ACC112 (cell line): ENCODE results near the gene FILIP1.

Experiments used
- H2AFZ ChIP-seq: fragments of 200-600 bp; sonication (generic); one replicate; pipeline ENCODE4 v1.6.0; 2017; ENCODE audit warnings: antibody characterized with exemption, low read length; ENCODE audit not compliant: unreplicated experiment
- H3K27ac ChIP-seq: fragments of 200-600 bp; sonication (generic); 2 replicates; pipeline ENCODE4 v1.5.1; 2014; ENCODE audit warnings: low read depth, mild to moderate bottlenecking, antibody characterized with exemption, low read length, moderate library complexity
- H3K27me3 ChIP-seq: fragments of 200-600 bp; sonication (generic); 2 replicates; pipeline ENCODE4 v1.6.1; 2014; ENCODE audit warnings: mild to moderate bottlenecking, antibody characterized with exemption, low read length, moderate library complexity, mixed read lengths; ENCODE audit not compliant: insufficient read depth
- H3K36me3 ChIP-seq: fragments of 200-600 bp; sonication (generic); 2 replicates; pipeline ENCODE4 v1.6.1; 2016; ENCODE audit warnings: mild to moderate bottlenecking, antibody characterized with exemption, low read length, moderate library complexity, mixed read lengths; ENCODE audit not compliant: insufficient read depth
- H3K4me1 ChIP-seq: fragments of 200-600 bp; sonication (generic); one replicate; pipeline ENCODE4 v1.6.1; 2016; ENCODE audit warnings: low read length, mixed read lengths; ENCODE audit not compliant: insufficient read depth, unreplicated experiment, control insufficient read depth
- H3K4me3 ChIP-seq: fragments of 200-600 bp; sonication (generic); 2 replicates; pipeline ENCODE4 v1.5.1; 2014; ENCODE audit warnings: mild to moderate bottlenecking, low read depth, low read length
- H3K79me2 ChIP-seq: fragments of 200-600 bp; sonication (generic); one replicate; pipeline ENCODE4 v1.6.0; 2016; ENCODE audit warnings: low read length; ENCODE audit not compliant: control insufficient read depth, unreplicated experiment, insufficient read depth

FILIP1 gene

GRCh38 chr6:75384116-75384515 lies 109.5 kb downstream of the FILIP1 start:
- Histone ChIP-seq H3K4me1 (no peaks in the 10 kb centered on the region), H3K27ac (no peak overlapping the region), H3K4me3 (no peak overlapping the region), H2AFZ (no peak overlapping the region), H3K27me3 (no peaks in the 10 kb centered on the region), H3K36me3 (no peaks in the 10 kb centered on the region), H3K79me2 (no peaks in the 10 kb centered on the region)

- Histone ChIP-seq H3K36me3 (no peaks in the 10 kb centered on the region), H2AFZ (no peak overlapping the region), H3K79me2 (no peaks in the 10 kb centered on the region), H3K4me3 (no peak overlapping the region), H3K27ac (no peak overlapping the region), H3K4me1 (peaks cover 3% of the 10 kb centered on the region), H3K27me3 (no peaks in the 10 kb centered on the region)
Observed at GRCh38 chr6:75382634-75382900, 111.0 kb downstream of the FILIP1 start.

- H3K4me1 ChIP-seq = peaks cover 3% of the 10 kb centered on the region
- H3K36me3 ChIP-seq = no peaks in the 10 kb centered on the region
- H3K79me2 ChIP-seq = no peaks in the 10 kb centered on the region
- no peak overlapping the region for H2AFZ ChIP-seq
- H3K27me3 ChIP-seq = no peaks in the 10 kb centered on the region
- no peak overlapping the region for H3K27ac ChIP-seq
- no peak overlapping the region for H3K4me3 ChIP-seq
Observed at GRCh38 chr6:75381877-75382633, 111.5 kb downstream of the FILIP1 start.

- no peak overlapping the region for H2AFZ ChIP-seq
- H3K79me2 ChIP-seq = no peaks in the 10 kb centered on the region
- no peaks in the 10 kb centered on the region for H3K27me3 ChIP-seq
- H3K4me1 ChIP-seq = peaks cover 21% of the 10 kb centered on the region
- no peak overlapping the region for H3K27ac ChIP-seq
- H3K4me3 ChIP-seq = no peak overlapping the region
- H3K36me3 ChIP-seq = no peaks in the 10 kb centered on the region
Observed at GRCh38 chr6:75379536-75379935, 114.1 kb downstream of the FILIP1 start.

- H3K36me3 ChIP-seq = no peaks in the 10 kb centered on the region
- H3K4me1 ChIP-seq = peaks cover 21% of the 10 kb centered on the region
- no peaks in the 10 kb centered on the region for H3K79me2 ChIP-seq
- H3K4me3 ChIP-seq = no peak overlapping the region
- H3K27ac ChIP-seq = no peak overlapping the region
- no peak overlapping the region for H2AFZ ChIP-seq
- H3K27me3 ChIP-seq = no peaks in the 10 kb centered on the region
Observed at GRCh38 chr6:75378101-75378500, 115.5 kb downstream of the FILIP1 start.

GRCh38 chr6:75377386-75377785 lies 116.2 kb downstream of the FILIP1 start:
- Histone ChIP-seq H3K4me3 (no peak overlapping the region), H3K27ac (no peak overlapping the region), H2AFZ (no peak overlapping the region)

GRCh38 chr6:75376347-75377024 lies 117.1 kb downstream of the FILIP1 start:
- H3K27ac ChIP-seq = no peak overlapping the region

More at GRCh38 chr6:75377386-75377785, 116.2 kb downstream of the FILIP1 start:
- Histone ChIP-seq H3K27me3 (no peaks in the 10 kb centered on the region), H3K36me3 (no peaks in the 10 kb centered on the region), H3K79me2 (no peaks in the 10 kb centered on the region), H3K4me1 (peaks cover 21% of the 10 kb centered on the region)

GRCh38 chr6:75374961-75375400 lies 118.6 kb downstream of the FILIP1 start:
- Histone ChIP-seq H3K4me3 (no peak overlapping the region), H2AFZ (no peak overlapping the region), H3K79me2 (no peaks in the 10 kb centered on the region), H3K4me1 (peaks cover 21% of the 10 kb centered on the region), H3K36me3 (no peaks in the 10 kb centered on the region), H3K27me3 (no peaks in the 10 kb centered on the region), H3K27ac (no peak overlapping the region)

More at GRCh38 chr6:75376347-75377024, 117.1 kb downstream of the FILIP1 start:
- Histone ChIP-seq H2AFZ (peak overlapping the region; percentile 57), H3K4me3 (no peak overlapping the region), H3K27me3 (no peaks in the 10 kb centered on the region), H3K79me2 (no peaks in the 10 kb centered on the region), H3K36me3 (no peaks in the 10 kb centered on the region), H3K4me1 (peaks cover 21% of the 10 kb centered on the region)

GRCh38 chr6:75372884-75373283 lies 120.7 kb downstream of the FILIP1 start:
- H2AFZ ChIP-seq = no peak overlapping the region
- no peak overlapping the region for H3K4me3 ChIP-seq
- no peaks in the 10 kb centered on the region for H3K27me3 ChIP-seq
- no peak overlapping the region for H3K27ac ChIP-seq
- H3K36me3 ChIP-seq = no peaks in the 10 kb centered on the region
- no peaks in the 10 kb centered on the region for H3K79me2 ChIP-seq
- peaks cover 18% of the 10 kb centered on the region for H3K4me1 ChIP-seq

GRCh38 chr6:75370011-75370410 lies 123.6 kb downstream of the FILIP1 start:
- no peak overlapping the region for H3K27ac ChIP-seq
- H3K36me3 ChIP-seq = no peaks in the 10 kb centered on the region
- H3K4me1 ChIP-seq = peaks cover under 1% of the 10 kb centered on the region
- H3K4me3 ChIP-seq = no peak overlapping the region
- no peaks in the 10 kb centered on the region for H3K27me3 ChIP-seq
- H2AFZ ChIP-seq = no peak overlapping the region
- H3K79me2 ChIP-seq = no peaks in the 10 kb centered on the region

- H3K27ac ChIP-seq = no peak overlapping the region
- no peaks in the 10 kb centered on the region for H3K4me1 ChIP-seq
- no peaks in the 10 kb centered on the region for H3K27me3 ChIP-seq
- H3K36me3 ChIP-seq = no peaks in the 10 kb centered on the region
- H3K79me2 ChIP-seq = no peaks in the 10 kb centered on the region
- H2AFZ ChIP-seq = no peak overlapping the region
- no peak overlapping the region for H3K4me3 ChIP-seq
Observed at GRCh38 chr6:75368864-75369402, 124.7 kb downstream of the FILIP1 start.
